Fibroblast of lung (primary cell): ENCODE results near the gene C2CD4B. TPM values are rescaled to one million over a fixed set of nuclear protein-coding genes. Genes with fewer than 3 reads are reported as not detected.

Experiments
- DNase-seq, 2 donors: peaks; one replicate each; pipeline versions ENCODE4 v3.0.0 to v3.0.0-alpha.2; 2010; ENCODE audit warnings: low read depth in 2 of 2
- H2AFZ ChIP-seq: 2 replicates; pipeline ENCODE4 v1.5.1; 2012; ENCODE audit warnings: low read length, control low read depth, inconsistent platforms
- H3K27ac ChIP-seq: 2 replicates; pipeline ENCODE4 v1.5.1; 2011; ENCODE audit warnings: low read length, control low read depth; ENCODE audit not compliant: insufficient read depth
- H3K27me3 ChIP-seq: 2 replicates; pipeline ENCODE4 v1.5.1; 2011; ENCODE audit warnings: mild to moderate bottlenecking, low read length; ENCODE audit not compliant: control insufficient read depth, insufficient read depth
- H3K36me3 ChIP-seq: 2 replicates; pipeline ENCODE4 v1.5.1; 2011; ENCODE audit warnings: low read length; ENCODE audit not compliant: control insufficient read depth, insufficient read depth
- H3K4me1 ChIP-seq: 2 replicates; pipeline ENCODE4 v1.5.1; 2011; ENCODE audit warnings: low read length; ENCODE audit not compliant: control insufficient read depth, insufficient read depth; ENCODE audit errors: extremely low read depth
- H3K4me2 ChIP-seq: 2 replicates; pipeline ENCODE4 v1.5.1; 2011; ENCODE audit warnings: low read length, control low read depth; ENCODE audit not compliant: insufficient read depth; ENCODE audit errors: extremely low read depth
- H3K4me3 ChIP-seq, 4 experiments: fragments of 200-600 bp in 1 of 4; sonication (generic) in 1 of 4; replicated peaks in 1 of 4; 2 replicates each; pipeline ENCODE4 v1.5.1; 2011 to 2016; ENCODE audit warnings: low read length in 4 of 4, low read depth in 3 of 4, mild to moderate bottlenecking in 3 of 4, control low read depth in 2 of 4, inconsistent platforms in 1 of 4, mixed read lengths in 1 of 4; ENCODE audit not compliant: insufficient read depth in 1 of 4; ENCODE audit errors: control extremely low read depth in 1 of 4
- H3K79me2 ChIP-seq: 2 replicates; pipeline ENCODE4 v1.5.1; 2012; ENCODE audit warnings: mild to moderate bottlenecking, low read length, inconsistent platforms; ENCODE audit not compliant: control insufficient read depth, insufficient read depth
- H3K9ac ChIP-seq: 2 replicates; pipeline ENCODE4 v1.5.1; 2011; ENCODE audit warnings: mild to moderate bottlenecking, low read length, control low read depth; ENCODE audit not compliant: insufficient read depth
- H3K9me3 ChIP-seq: 2 replicates; pipeline ENCODE4 v1.5.1; 2012; ENCODE audit warnings: low read depth, low read length; ENCODE audit not compliant: control insufficient read depth, insufficient read depth
- H4K20me1 ChIP-seq: 2 replicates; pipeline ENCODE4 v1.5.1; 2011; ENCODE audit warnings: low read length; ENCODE audit not compliant: control insufficient read depth, insufficient read depth; ENCODE audit errors: extremely low read depth
- EZH2 ChIP-seq: IDR thresholded peaks from 2 replicates; pipeline ENCODE4 v1.5.1; 2012; ENCODE audit warnings: low read length, control low read depth, mild to moderate bottlenecking; ENCODE audit errors: missing control alignments
- polyA plus RNA-seq, 2 donors: library from polyadenylated mRNA; depleted of rRNA in 1 of 2; stranded (reverse) in 1 of 2; unstranded in 1 of 2; fragments of >200 nt; gene quantifications; 2 replicates each; pipeline ENCODE4 v1.2.1, GENCODE V29; 2011 to 2012; ENCODE audit warnings: missing spikeins in 1 of 2
- total RNA-seq: library from RNA; depleted of rRNA; stranded (reverse); fragments of >200 nt; gene quantifications from 2 replicates; pipeline ENCODE4 v1.2.1, GENCODE V29; 2014
- TF ChIP-seq, protein P1 (sequence below), 2 donors: IDR thresholded peaks in 1 of 2; conservative IDR thresholded peaks in 1 of 2; 1 replicate in 1 of 2; 2 replicates in 1 of 2; pipeline ENCODE4 v1.5.1; 2011 to 2012; ENCODE audit warnings: low read length in 2 of 2, control low read depth in 1 of 2, inconsistent platforms in 1 of 2, low read depth in 1 of 2, mild to moderate bottlenecking in 1 of 2

Gene C2CD4B
- total and polyA plus RNA-seq, 2 donors (not counting 1 experiment from before 2014, with no cell fraction given), result not detected

GRCh38 chr15:62147149-62147548 lies 17.9 kb downstream of the C2CD4B start:
- TF ChIP-seq, protein P1, sequence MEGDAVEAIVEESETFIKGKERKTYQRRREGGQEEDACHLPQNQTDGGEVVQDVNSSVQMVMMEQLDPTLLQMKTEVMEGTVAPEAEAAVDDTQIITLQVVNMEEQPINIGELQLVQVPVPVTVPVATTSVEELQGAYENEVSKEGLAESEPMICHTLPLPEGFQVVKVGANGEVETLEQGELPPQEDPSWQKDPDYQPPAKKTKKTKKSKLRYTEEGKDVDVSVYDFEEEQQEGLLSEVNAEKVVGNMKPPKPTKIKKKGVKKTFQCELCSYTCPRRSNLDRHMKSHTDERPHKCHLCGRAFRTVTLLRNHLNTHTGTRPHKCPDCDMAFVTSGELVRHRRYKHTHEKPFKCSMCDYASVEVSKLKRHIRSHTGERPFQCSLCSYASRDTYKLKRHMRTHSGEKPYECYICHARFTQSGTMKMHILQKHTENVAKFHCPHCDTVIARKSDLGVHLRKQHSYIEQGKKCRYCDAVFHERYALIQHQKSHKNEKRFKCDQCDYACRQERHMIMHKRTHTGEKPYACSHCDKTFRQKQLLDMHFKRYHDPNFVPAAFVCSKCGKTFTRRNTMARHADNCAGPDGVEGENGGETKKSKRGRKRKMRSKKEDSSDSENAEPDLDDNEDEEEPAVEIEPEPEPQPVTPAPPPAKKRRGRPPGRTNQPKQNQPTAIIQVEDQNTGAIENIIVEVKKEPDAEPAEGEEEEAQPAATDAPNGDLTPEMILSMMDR (conservative IDR thresholded peaks at IDR 0.05 in 1 of 2, IDR thresholded peaks at IDR 0.05 in 1 of 2; ENCODE audit: low read depth in 1 of 2, low read length in 2 of 2), result no peak
- TF ChIP-seq EZH2, result no peak
- Histone ChIP-seq H3K4me1 (no peaks in the 10 kb centered on the region), H3K27me3 (peaks cover 2% of the 10 kb centered on the region), H2AFZ (no peak overlapping the region), H3K9me3 (no peaks in the 10 kb centered on the region), H4K20me1 (no peaks in the 10 kb centered on the region), H3K9ac (no peak overlapping the region), H3K36me3 (no peaks in the 10 kb centered on the region), H3K27ac (no peak overlapping the region), H3K79me2 (no peaks in the 10 kb centered on the region), H3K4me2 (no peak overlapping the region), H3K4me3 (no peak overlapping the region)
- DNase-seq, result no peak

GRCh38 chr15:62145015-62145735 lies 19.9 kb downstream of the C2CD4B start:
- H3K27ac ChIP-seq, result no peak overlapping the region
- no peaks in the 10 kb centered on the region for H3K36me3 ChIP-seq
- TF ChIP-seq, protein P1 (conservative IDR thresholded peaks at IDR 0.05 in 1 of 2, IDR thresholded peaks at IDR 0.05 in 1 of 2; ENCODE audit: low read depth in 1 of 2, low read length in 2 of 2), result no peak
- TF ChIP-seq EZH2, result no peak
- no peaks in the 10 kb centered on the region for H3K79me2 ChIP-seq
- no peak overlapping the region for H3K4me3 ChIP-seq
- no peak for DNase-seq
- H4K20me1 ChIP-seq, result no peaks in the 10 kb centered on the region
- H3K9ac ChIP-seq, result no peak overlapping the region
- H3K27me3 ChIP-seq, result no peaks in the 10 kb centered on the region
- H2AFZ ChIP-seq, result no peak overlapping the region
- H3K9me3 ChIP-seq, result no peaks in the 10 kb centered on the region
- no peaks in the 10 kb centered on the region for H3K4me1 ChIP-seq
- no peak overlapping the region for H3K4me2 ChIP-seq

GRCh38 chr15:62142736-62143135 lies 22.3 kb downstream of the C2CD4B start:
- TF ChIP-seq EZH2, result no peak
- TF ChIP-seq, protein P1 (conservative IDR thresholded peaks at IDR 0.05 in 1 of 2, IDR thresholded peaks at IDR 0.05 in 1 of 2; ENCODE audit: low read depth in 1 of 2, low read length in 2 of 2), result no peak
- Histone ChIP-seq H3K4me3 (no peak overlapping the region), H3K9ac (no peak overlapping the region)

More at GRCh38 chr15:62142736-62143135, 22.3 kb downstream of the C2CD4B start:
- H3K36me3 ChIP-seq, result no peaks in the 10 kb centered on the region
- no peaks in the 10 kb centered on the region for H3K79me2 ChIP-seq
- no peaks in the 10 kb centered on the region for H3K9me3 ChIP-seq
- H3K27me3 ChIP-seq, result no peaks in the 10 kb centered on the region
- H2AFZ ChIP-seq, result no peak overlapping the region
- no peak for DNase-seq
- no peaks in the 10 kb centered on the region for H4K20me1 ChIP-seq
- H3K4me2 ChIP-seq, result no peak overlapping the region
- H3K27ac ChIP-seq, result no peak overlapping the region
- no peaks in the 10 kb centered on the region for H3K4me1 ChIP-seq
